GM19463 (cell line): ENCODE measurements around the gene MICB.
"Not testable (repeated sequence)": the region's sequence is repeated elsewhere in the genome, so short reads cannot be mapped to it uniquely, and the experiment has no call there.

Source experiments
- ATAC-seq: cut with Tn5 transposase; IDR thresholded peaks from one replicate; pipeline ENCODE4 v1.9.1; 2021; ENCODE audit warnings: mild to moderate bottlenecking, moderate library complexity; ENCODE audit not compliant: unreplicated experiment

The MICB gene

GRCh38 chr6:31473780-31474761 is 23.9 kb upstream of the MICB start:
- no peak for ATAC-seq

- no peak for ATAC-seq
These were observed 23.1 kb upstream of the MICB start for GRCh38 chr6:31474871-31475286.

GRCh38 chr6:31476515-31477139 is 21.3 kb upstream of the MICB start:
- ATAC-seq, result no peak

GRCh38 chr6:31477521-31477920 is 20.4 kb upstream of the MICB start:
- no peak for ATAC-seq

- no peak for ATAC-seq
These were observed 19.6 kb upstream of the MICB start for GRCh38 chr6:31478186-31478950.

GRCh38 chr6:31479151-31479932 is 18.6 kb upstream of the MICB start:
- no peak for ATAC-seq

- ATAC-seq, result no peak
These were observed 17.9 kb upstream of the MICB start for GRCh38 chr6:31479933-31480535.

- ATAC-seq, result no peak
These were observed 17.4 kb upstream of the MICB start for GRCh38 chr6:31480574-31480973.

- ATAC-seq, result no peak
These were observed 14.6 kb upstream of the MICB start for GRCh38 chr6:31483392-31483791.

- ATAC-seq, result no peak
These were observed 12.9 kb upstream of the MICB start for GRCh38 chr6:31485055-31485454.

- not testable (repeated sequence) for ATAC-seq
These were observed 11.7 kb upstream of the MICB start for GRCh38 chr6:31486065-31486837.

GRCh38 chr6:31487674-31488073 is 10.3 kb upstream of the MICB start:
- ATAC-seq, result not testable (repeated sequence)

GRCh38 chr6:31489086-31489485 is 8.9 kb upstream of the MICB start:
- ATAC-seq, result no peak

GRCh38 chr6:31490115-31490873 is 7.7 kb upstream of the MICB start:
- no peak for ATAC-seq

GRCh38 chr6:31493550-31493874 is 4.4 kb upstream of the MICB start:
- not testable (repeated sequence) for ATAC-seq

- no peak for ATAC-seq
These were observed 3.9 kb upstream of the MICB start for GRCh38 chr6:31493875-31494694.

- no peak for ATAC-seq
These were observed 2.4 kb upstream of the MICB start for GRCh38 chr6:31495580-31495979.

- not testable (repeated sequence) for ATAC-seq
These were observed 1.1 kb upstream of the MICB start for GRCh38 chr6:31496826-31497225.
